Measurements from ENCODE around the gene UNC79.

The UNC79 gene

GRCh38 chr14:93749076-93749420, 318.3 kb downstream of the UNC79 start:
- DNase-seq (ENCODE audit: low read depth): no peak

- DNase-seq (ENCODE audit: low read depth): no peak
Measured at GRCh38 chr14:93751946-93752655, 321.4 kb downstream of the UNC79 start.

- no peak for DNase-seq (ENCODE audit: low read depth)
Measured at GRCh38 chr14:93752980-93753561, 322.3 kb downstream of the UNC79 start.

GRCh38 chr14:93753647-93754046, 322.9 kb downstream of the UNC79 start:
- no peak for DNase-seq (ENCODE audit: low read depth)

- DNase-seq (ENCODE audit: low read depth): no peak
Measured at GRCh38 chr14:93757206-93757605, 326.5 kb downstream of the UNC79 start.

All from stimulated activated CD8-positive, alpha-beta memory T cell treated with anti-CD3 and anti-CD28 coated beads, Interleukin-15, amount 100 ng/mL, for 24 hours (primary cell).